HG02970 (cell line): ENCODE results near the gene POU2AF1.

Experiments used
- ATAC-seq: cut with Tn5 transposase; IDR thresholded peaks from one replicate; pipeline ENCODE4 v1.9.1; 2021; ENCODE audit warnings: mild to moderate bottlenecking, moderate library complexity, moderate number of reproducible peaks; ENCODE audit not compliant: unreplicated experiment, low FRiP score

Gene POU2AF1

DNA sequence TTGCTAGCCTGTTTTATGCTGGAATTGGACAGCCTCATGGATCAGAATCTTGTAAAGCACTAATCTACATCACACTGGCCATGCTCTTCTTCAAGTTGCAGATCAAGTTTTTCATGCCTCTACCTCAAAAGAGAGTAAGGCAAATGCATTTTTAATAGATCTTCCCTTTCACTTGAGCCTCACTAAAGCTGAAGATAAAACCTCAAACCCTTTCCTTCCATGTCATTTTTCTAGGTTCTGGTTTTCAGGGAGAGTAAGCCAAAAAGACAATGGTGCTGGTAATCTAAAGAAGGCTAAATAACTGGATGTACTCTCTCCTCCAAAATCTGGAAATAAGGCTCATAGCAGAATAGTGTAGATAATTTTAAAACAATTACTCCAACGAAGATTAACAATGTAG lies 28.3 kb downstream of the POU2AF1 start:
- ATAC-seq: no peak

DNA sequence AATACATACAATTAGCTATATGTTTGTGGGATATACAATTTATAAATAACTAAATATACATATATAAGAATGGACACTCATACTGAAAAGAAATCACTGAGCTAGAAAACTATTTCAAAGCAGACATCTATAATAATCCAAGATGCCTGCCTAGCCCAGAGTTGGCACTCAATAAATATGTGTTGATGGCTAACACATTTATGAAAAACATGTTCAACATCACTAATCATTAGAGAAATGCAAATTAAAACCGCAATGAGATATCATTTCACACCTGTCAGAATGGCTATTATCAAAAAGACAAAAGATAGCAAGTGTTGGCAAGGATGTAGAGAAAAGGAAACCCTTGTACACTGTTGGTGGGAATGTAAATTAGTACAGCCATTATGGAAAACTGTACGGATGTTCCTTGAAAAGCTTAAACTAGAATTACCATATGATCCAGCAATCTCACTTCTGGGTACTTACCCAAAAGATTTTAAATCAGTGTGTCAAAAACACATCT lies 29.8 kb downstream of the POU2AF1 start:
- ATAC-seq: no peak

DNA sequence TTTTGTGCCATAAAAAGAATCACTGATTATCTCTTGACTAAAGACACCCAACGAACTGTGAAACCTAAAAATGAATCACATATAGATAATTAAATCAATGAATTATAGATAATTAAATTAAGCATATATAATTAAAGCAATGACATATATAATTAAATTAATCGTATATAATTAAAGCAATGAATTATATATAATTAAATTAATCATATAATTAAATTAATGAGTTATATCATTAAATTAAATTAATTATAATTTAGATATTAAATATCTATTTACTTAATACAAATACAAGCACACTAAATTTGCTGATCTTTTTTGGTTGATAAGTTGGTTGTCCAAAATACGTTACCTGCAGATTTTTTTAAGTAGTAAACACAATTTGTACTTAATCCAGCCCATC lies 30.9 kb downstream of the POU2AF1 start:
- no peak for ATAC-seq

DNA sequence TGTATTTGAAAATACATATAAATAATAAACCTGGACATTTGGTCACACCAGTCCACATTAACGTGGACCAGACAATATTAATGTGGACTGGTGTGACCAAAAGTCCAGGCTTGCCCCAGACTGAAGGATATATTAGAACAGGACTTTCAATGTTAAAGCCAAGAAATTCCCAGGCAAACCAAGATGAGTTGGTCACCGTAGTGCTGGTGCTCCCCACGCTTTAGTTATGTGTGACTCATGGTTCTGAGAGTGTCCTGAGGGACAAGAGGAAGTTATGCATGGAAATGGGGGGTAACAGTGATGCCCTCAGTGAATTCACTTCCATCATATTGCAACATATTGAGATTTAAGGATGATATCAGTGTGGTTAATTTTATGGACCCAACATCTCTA lies 31.4 kb downstream of the POU2AF1 start:
- ATAC-seq: no peak

DNA sequence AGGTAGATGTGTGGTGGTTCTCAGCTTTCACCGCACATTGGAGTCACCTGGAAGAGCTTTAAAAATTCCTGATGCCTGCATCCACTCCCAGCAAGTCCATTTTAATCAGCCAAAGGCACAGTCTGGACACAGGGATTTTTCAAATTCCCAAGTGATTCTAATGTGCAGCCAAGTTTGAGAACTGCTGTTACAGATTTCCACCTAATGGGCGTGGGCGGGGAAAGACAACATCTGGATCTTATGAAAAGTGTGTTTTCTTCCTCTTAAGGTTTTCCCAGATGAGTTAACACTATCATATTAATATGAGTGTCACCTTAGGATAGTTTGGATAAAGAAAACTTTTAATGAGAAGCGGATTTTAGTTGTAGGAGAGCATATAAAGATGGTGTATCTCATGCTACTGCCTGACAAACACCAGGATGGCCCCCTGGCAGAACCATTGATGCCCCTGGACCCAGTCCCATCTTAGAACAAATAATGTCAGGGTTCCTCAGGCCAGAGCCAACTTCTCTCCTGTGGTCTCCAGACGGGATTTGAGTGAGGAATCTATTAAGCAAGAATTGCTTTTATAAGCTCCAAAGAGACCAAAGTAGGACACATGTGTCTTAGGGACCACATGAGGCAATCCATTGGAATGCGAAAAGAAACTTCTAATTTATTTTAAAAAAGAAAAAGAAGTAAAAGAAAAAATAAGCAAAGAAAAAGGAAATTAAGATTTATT lies 31.9 kb downstream of the POU2AF1 start:
- no peak for ATAC-seq

DNA sequence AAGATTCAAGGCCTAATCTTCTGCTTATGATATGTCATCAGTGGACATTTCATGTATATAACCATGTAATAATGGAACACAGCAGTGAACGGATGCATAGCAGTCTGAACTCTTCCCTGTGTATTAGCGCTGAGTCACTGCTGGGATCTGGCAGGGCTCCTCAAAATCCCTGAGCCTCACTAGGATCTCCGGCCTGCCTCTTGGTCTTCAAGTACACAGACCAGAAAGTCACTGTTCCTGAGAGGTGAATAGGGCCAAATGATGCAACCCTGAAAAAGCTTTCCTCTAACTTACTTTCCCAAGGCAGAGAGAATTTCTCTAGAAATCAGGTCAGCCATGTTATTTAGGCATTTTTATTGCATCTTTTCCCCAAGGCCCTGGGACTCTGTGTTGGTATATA lies 35.0 kb downstream of the POU2AF1 start:
- no peak for ATAC-seq

DNA sequence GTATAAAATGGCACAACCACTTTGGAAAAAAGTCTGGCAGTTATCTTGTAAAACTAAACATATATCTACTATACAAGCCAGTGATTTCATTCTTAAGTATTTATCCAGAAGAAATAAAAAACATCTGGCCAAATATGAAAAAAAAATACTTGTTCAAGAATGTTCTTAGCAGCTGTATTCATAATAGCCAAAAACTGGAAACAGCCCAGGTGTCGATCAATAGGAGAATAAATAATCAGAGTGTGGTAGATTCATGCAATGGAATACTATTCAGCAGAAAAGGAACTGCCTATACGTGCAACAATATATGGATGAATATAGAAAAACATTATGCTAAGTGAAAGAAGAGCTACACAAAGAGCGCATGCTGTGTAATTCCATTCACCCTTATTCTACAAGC lies 36.7 kb downstream of the POU2AF1 start:
- no peak for ATAC-seq

DNA sequence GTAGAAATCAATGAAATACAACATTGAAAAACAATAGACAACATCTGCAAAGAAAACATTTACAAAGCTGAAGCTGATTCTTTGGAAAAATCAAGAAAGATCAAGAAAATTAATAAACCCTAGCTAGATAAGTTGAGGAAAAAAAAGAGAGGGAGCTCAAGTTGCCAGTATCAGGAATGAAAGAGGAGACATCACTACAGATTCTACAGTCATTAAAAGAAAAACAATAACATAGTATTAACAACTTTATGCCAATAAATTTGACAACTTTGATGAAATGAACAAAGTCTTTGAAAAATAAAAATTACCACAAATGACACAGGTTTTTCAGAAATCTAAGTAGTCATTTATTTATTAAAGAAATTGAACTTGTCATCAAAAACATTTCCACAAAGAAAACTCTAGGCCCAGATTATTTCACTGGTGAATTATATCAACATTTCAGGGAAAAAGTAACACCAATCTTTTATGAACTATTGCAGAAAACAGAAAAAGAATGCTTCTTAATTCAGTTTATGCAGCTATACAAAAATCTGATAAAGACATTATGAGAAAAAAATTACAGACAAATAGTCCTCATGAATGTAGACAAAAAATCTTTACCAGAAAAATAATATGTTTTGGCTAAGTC lies 39.2 kb downstream of the POU2AF1 start:
- ATAC-seq: no peak

DNA sequence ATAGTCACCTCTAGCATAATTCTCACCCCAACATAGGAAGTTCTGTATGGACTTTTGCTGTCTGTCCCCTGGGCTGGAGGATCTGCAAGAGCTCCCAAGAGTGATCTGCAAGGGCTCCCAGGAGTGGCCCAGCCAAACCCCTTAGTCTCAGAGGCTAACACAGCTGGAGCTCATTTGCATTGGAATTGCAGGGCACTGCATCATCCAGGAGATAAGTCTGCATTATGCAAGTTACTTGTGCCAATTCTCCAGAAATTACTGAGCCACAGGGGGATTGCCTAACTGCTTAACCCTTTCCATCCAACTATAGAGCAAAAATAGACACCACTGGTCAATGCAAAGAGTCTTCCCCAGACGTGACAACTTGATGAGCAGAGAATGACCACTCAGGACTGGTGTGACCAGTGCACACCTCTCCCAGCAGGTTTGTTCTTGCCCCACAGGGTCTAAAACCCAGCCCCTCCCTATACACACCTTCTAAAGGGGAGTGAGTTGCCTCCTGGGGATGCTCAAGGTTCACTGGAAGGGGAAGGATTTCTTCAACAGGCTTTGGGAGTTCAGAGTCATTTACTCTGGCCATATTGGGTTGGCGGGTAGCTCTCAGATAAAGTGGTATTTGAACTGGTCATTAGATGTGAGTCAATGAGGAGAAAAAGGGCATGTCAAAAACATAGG lies 42.4 kb downstream of the POU2AF1 start:
- no peak for ATAC-seq

DNA sequence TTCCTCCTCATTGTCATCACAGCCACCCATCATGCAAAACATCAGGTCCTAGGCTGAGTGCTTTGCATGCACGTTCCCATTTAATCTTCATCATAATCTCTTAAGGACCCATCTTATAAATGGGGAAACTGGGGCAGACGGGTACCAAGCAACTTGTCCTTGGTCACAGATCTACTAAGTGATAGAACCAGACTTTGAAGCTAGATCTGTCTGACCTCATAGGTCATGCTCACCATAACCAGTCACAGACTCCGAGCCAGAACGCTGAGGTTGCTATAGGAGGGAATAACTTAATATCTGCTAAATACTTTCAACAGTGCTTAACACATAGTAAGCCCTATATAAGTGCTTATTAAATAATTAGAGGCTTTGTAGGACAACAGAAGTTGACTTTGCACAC lies 43.0 kb downstream of the POU2AF1 start:
- ATAC-seq: no peak

DNA sequence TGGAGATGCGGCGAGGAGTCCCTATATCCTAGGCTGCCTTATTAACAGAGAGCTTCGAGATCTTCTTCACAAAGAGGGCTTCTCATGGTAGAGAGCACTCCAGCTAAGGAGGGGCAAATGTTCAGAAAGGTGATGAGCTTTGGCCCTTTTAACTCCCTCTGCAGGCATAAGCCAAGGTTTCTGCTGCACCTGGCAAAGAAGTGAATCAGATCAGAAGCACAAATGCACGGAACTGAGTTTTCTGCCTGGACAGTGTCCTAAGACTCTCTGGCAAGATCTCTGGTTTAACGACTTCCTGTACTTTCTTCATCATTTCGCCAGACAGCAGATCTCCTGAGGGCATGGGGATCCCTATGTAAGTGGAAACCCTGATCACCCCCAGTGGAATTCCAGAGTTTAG lies 43.5 kb downstream of the POU2AF1 start:
- no peak for ATAC-seq

DNA sequence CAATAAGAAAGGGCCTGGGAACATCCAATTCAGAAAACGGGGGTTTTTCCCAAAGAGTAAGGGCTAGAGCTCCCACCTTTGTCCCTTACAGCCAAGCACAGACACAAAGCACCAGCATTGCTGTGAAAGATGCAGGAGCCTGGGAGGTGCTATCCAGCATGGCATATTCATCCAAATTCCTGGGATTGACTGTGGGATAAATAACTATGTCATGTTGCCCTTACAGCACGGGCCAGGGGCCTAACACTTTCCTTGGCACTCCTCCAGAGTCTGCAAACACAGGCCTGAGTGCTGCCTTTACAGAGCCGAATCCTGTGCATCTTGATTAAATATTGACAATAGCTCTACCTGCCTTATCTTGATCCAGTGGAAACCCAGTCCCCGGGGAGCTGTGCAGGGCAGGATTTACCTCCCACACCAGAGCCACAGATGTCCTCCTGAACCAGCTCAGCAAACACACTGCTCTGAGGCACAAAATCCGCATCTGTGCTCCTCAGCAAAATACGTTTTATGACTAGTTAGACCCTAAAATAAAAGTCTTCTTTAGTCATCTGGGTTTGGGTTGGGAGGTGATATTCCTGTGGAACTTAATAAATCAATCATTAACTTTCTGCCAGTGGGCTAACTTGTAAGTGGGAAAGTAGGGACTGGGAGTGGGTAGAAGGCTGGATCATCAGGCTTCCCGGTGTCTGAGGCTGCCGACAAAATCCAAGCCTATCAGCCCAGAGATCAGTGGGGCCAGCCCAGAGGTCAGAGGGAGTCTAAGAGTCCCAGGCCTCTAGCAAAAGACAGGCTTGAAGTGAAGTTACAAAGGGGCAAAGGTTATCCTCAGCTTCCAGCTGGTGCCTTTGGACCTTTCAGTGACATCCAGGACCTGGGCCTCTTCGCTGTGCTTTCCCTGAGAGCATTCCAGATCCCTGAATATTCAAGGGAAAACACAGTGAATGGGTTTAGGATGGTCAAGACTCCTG lies 44.3 kb downstream of the POU2AF1 start:
- no peak for ATAC-seq

DNA sequence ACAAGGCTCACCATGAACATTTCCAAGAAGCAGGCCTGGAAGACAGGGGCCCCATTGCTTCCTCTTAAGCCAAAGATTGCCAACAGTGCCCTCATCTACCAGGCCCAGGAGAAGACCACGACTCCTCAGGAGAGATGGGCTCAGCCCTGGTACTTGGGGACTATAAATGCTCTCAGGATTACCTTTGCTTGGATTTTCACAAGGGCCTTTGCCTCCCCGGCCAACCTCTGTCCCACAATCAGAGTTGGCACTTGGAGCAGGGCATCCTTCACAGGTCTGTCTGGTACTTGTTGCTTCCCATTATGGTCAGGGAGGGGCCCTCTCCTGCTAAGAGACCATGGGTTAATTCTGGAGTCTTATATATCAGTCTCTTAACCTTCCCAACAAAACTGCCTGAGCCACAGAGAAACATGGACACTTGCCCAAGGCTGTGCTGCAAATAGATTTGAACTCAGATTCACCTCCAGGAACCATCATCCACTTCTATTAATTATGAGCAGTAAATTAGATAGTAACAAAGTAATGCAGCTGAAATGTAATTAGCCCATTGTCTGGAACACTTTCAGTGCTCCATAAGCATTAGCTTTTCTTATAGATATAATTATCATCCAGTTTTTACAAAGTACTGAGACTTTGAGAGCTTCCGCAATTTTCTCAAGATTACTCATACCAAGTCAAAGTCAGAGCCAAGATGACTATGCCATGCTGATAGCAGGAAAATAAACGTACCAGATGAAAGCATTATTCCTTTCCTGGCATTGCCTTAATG lies 47.2 kb downstream of the POU2AF1 start:
- ATAC-seq: no peak

DNA sequence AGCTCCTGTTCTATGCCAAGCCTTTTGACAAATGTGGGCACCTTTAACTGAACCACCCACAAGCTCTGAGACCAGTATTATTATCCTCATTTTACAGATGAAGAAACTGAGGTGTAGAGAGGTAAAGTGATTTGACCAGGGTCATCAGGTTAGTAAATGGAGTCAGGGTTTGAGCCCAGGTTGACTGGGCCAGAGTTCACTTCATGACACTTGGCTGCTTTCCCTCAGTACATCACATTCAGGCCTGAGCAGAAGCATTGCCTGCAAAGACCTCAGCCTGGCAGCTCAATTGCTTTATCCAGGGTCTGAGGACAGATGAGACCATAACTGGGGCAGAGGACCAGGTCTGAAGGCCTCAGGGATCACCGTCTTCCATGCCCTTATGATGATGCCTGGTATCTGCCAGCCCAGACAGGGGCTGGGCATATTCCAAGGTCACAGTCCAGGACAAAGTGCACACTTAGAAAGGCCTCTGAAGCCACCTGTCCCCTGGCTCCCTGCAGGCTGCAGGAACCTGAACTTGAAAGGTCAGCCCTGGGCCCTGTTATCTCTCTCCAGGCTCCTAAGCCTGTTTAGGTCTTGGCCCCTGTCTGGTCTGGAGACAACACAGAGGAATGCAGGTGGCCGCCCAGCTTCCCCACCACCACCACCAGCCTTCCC lies 48.7 kb downstream of the POU2AF1 start:
- ATAC-seq: no peak

DNA sequence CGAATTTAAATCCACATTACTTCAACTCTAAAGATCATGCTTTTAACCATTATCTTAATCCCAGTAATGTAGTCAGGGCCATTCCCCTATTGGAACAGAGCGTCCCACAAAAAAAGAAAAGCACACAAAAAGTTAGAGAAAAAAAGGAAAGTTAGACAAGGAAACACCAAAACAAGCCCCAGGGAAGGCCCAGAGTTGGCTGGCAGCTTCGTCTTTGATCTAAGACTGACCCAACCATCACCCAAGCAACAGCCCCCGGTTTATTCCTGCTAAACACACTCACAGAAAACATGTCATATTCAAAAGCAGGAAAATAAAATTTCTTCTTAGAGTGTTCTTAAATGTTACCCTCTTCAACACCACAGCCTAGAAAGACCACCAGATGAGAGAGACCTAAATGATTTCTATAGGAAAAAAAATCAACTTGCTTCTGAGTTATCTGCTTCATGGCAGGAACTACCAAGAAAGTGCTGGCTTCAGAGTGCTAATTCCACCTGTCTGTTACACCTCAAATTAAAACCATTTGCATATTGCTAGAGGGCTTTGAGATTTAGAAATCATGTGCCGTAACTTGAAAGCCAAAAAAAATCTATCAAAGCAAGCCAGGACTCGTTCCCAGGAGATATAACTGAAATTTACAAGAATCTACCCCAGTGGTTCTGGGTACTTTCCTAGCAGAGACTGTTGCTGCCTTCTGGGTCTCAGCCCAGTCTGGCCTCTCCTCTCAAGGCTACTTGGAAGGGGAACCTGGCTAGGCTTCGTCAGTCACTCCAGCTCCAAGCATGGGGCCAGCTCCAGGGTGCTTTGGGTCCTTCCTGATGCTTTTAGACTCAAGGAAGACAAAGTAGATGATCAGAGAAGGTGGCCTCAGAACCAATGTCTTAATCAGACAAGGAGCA lies 49.5 kb downstream of the POU2AF1 start:
- ATAC-seq: no peak

DNA sequence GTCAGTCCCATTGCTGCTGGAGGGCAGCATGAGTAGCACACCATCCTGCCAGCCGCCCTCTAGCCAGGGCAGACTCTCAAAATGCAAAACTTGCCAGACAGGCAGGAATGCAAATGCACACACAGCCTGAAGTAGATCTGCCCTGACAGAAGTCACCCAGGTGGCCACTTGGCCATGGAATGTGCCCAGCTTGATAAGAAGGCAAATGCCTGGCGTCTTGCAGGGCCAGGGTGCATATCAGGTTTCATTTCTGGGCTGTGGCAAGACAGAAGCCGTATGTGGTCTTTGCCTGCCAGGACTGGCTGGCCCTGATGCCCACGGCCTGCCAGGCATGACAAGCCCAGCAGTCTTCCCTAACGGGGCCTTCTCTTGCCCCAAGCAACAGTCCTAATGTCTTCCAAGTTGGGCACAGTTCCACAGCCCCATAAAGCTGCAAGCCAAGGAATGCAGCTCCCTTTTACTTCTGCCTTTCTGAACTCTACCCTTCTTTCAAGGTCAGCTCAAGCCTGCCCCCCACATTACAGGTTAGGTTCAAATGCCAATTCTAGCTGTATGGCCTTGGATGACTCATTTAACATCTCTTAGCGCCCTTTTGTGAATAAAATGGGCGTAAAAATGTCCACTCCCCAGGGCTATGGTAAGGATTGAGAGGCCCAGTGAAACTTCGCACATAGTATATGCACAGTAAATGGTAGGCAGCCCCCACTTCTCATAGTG lies 51.0 kb downstream of the POU2AF1 start:
- no peak for ATAC-seq

DNA sequence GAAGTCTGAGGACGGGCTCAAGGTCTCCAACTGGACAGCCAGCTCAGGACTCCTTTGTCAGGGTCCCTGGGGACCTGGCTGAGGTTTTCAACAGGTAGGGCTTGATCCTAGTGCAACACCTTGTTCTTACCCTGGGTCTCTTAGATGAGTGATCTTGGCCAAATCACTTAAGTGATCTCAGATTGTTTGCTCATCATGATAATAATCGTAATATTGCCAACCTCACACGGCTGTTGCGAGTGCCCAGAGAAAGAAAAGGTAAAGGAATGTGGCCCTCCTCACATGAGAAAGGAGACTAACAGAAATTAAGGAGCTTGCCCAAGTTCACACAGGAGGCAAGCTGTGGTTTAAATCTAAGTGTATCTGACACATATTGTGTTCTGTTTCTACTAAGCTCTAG lies 52.3 kb downstream of the POU2AF1 start:
- no peak for ATAC-seq

DNA sequence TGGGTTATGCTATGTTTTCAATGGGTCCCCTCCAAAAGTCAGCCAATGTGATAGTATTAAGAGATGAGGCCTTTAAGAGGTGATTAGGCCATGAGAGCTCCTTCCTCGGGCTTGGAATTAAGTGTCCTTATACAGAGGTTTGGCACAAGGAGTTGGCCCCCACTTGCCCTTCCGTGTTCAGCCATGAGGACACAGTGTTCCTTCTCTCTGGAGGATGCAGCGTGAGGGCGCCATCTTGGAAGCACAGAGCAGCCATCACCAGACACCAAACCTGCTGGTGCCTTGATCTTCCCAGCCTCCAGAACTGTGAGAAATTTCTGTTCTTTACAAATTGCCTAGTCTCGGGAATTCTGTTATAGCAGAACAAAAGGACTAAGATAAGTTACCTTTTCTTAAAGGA lies 53.8 kb downstream of the POU2AF1 start:
- no peak for ATAC-seq
